Panc1 (cell line): Measurements from ENCODE around the gene PIGX.

Experiments
- CTCF ChIP-seq: fragments of 450-650 bp; IDR thresholded peaks from 2 replicates; pipeline ENCODE4 v1.5.1; 2017; ENCODE audit warnings: mild to moderate bottlenecking
- REST ChIP-seq, 2 experiments: IDR thresholded peaks; 2 replicates each; pipeline ENCODE4 v1.6.1; 2011 to 2012; ENCODE audit warnings: low read depth in 2 of 2, control low read depth in 1 of 2, low read length in 1 of 2, mild to moderate bottlenecking in 1 of 2, moderate library complexity in 1 of 2; ENCODE audit not compliant: insufficient read depth in 1 of 2

GRCh38 chr3:196777836-196778235 lies 65.7 kb downstream of the PIGX start:
- TF ChIP-seq REST (IDR thresholded peaks at IDR 0.05; ENCODE audit: insufficient read depth in 1 of 2, low read depth in 2 of 2, low read length in 1 of 2) (no peak), CTCF (no peak)
